Keratinocyte (primary cell): ENCODE results near the gene MAGEH1.
"Not testable (repeated sequence)": the region's sequence is repeated elsewhere in the genome, so short reads cannot be mapped to it uniquely, and the experiment has no call there.

Experiments
- EZH2 ChIP-seq: IDR thresholded peaks from one replicate; pipeline ENCODE4 v1.6.1; 2012; ENCODE audit warnings: inconsistent platforms, mild to moderate bottlenecking, low read length, moderate library complexity
- TF ChIP-seq, protein P1 (sequence below), 3 experiments: IDR thresholded peaks in 1 of 3; conservative IDR thresholded peaks in 1 of 3; optimal IDR thresholded peaks in 1 of 3; 2 replicates in 2 of 3; 3 replicates in 1 of 3; pipeline versions ENCODE3 to v1.5.1; 2011; ENCODE audit warnings: low read length in 3 of 3, mild to moderate bottlenecking in 3 of 3, moderate library complexity in 2 of 3, control low read depth in 1 of 3, inconsistent platforms in 1 of 3; ENCODE audit not compliant: insufficient read depth in 2 of 3; ENCODE audit errors: extremely low read depth in 1 of 3

DNA sequence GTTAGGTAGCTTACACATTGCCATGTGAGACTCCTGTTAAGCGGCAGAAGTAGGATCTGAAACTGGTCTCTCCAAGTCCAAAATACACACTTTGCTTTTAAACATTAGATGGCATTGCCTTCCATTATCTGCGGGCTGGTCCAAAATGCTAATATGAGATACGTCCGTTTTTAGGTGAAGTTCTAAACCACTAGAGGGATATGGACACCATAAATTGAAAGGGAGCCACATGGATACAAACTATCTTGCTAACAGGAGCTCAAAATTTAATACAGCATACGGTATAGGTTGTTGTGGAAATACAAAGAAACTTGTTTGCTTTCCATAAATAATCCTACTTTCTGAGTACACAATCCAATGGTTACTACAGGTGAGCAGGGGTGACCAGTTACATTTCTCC lies 13.9 kb downstream of the MAGEH1 start:
- TF ChIP-seq EZH2, result not testable (repeated sequence)
- TF ChIP-seq, protein P1, sequence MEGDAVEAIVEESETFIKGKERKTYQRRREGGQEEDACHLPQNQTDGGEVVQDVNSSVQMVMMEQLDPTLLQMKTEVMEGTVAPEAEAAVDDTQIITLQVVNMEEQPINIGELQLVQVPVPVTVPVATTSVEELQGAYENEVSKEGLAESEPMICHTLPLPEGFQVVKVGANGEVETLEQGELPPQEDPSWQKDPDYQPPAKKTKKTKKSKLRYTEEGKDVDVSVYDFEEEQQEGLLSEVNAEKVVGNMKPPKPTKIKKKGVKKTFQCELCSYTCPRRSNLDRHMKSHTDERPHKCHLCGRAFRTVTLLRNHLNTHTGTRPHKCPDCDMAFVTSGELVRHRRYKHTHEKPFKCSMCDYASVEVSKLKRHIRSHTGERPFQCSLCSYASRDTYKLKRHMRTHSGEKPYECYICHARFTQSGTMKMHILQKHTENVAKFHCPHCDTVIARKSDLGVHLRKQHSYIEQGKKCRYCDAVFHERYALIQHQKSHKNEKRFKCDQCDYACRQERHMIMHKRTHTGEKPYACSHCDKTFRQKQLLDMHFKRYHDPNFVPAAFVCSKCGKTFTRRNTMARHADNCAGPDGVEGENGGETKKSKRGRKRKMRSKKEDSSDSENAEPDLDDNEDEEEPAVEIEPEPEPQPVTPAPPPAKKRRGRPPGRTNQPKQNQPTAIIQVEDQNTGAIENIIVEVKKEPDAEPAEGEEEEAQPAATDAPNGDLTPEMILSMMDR (optimal IDR thresholded peaks at IDR 0.05 in 1 of 3, IDR thresholded peaks at IDR 0.05 in 1 of 3, conservative IDR thresholded peaks at IDR 0.05 in 1 of 3; ENCODE audit: extremely low read depth in 1 of 3, insufficient read depth in 2 of 3, low read length in 3 of 3), result not testable (repeated sequence)
